GM12878 (cell line): ENCODE measurements around the gene GYPC.

ENCODE experiments used
- CBFB ChIP-seq: IDR thresholded peaks from 2 replicates; pipeline ENCODE4 v1.6.1; 2016; ENCODE audit warnings: antibody characterized with exemption, low read depth
- CHD2 ChIP-seq: IDR thresholded peaks from 2 replicates; pipeline ENCODE4 v1.6.1; 2011; ENCODE audit warnings: low read depth, low read length, improper control_type of control experiment, borderline replicate concordance
- CREB1 ChIP-seq: IDR thresholded peaks from 2 replicates; pipeline ENCODE4 v1.6.1; 2012; ENCODE audit warnings: low read depth, mild to moderate bottlenecking, inconsistent platforms
- EZH2 ChIP-seq: IDR thresholded peaks from 2 replicates; pipeline ENCODE4 v1.6.1; 2012; ENCODE audit warnings: low read depth, mild to moderate bottlenecking, control low read depth, inconsistent platforms, low read length, borderline replicate concordance; ENCODE audit not compliant: control insufficient read depth
- FOS ChIP-seq: IDR thresholded peaks from 3 replicates; pipeline ENCODE4 v1.6.1; 2011; ENCODE audit warnings: borderline replicate concordance; ENCODE audit not compliant: insufficient read length; ENCODE audit errors: extremely low read depth
- MYC ChIP-seq: IDR thresholded peaks from 2 replicates; pipeline ENCODE4 v1.6.1; 2011; ENCODE audit warnings: mild to moderate bottlenecking, low read length, moderate library complexity, inconsistent platforms; ENCODE audit not compliant: insufficient read depth, insufficient replicate concordance, insufficient read length, severe bottlenecking
- POLR2A ChIP-seq: IDR thresholded peaks from 2 replicates; pipeline ENCODE4 v1.6.1; 2011; ENCODE audit warnings: low read depth, mild to moderate bottlenecking, low read length
- POLR2AphosphoS5 ChIP-seq: IDR thresholded peaks from 2 replicates; pipeline ENCODE4 v1.6.1; 2011; ENCODE audit warnings: mild to moderate bottlenecking, low read length, inconsistent platforms
- SPI1 ChIP-seq: IDR thresholded peaks from 2 replicates; pipeline ENCODE4 v1.6.1; 2011; ENCODE audit warnings: low read depth, mild to moderate bottlenecking, low read length, moderate library complexity, borderline replicate concordance; ENCODE audit not compliant: insufficient read depth
- TAF1 ChIP-seq: IDR thresholded peaks from 2 replicates; pipeline ENCODE4 v1.6.1; 2011; ENCODE audit warnings: mild to moderate bottlenecking, low read depth, low read length, borderline replicate concordance
- TF ChIP-seq, protein P1 (sequence below), 3 experiments: IDR thresholded peaks in 2 of 3; conservative IDR thresholded peaks in 1 of 3; 2 replicates each; pipeline ENCODE4 v1.5.1; 2011; ENCODE audit warnings: low read depth in 3 of 3, low read length in 3 of 3, mild to moderate bottlenecking in 3 of 3, control low read depth in 2 of 3, moderate library complexity in 2 of 3, inconsistent platforms in 1 of 3, mixed read lengths in 1 of 3; ENCODE audit not compliant: control insufficient read depth in 2 of 3, insufficient read depth in 1 of 3; ENCODE audit errors: extremely low read depth in 1 of 3
- TF ChIP-seq, protein P2 (sequence below): IDR thresholded peaks from 2 replicates; pipeline ENCODE4 v1.6.1; 2012; ENCODE audit warnings: mild to moderate bottlenecking, low read depth, low read length
- TF ChIP-seq, protein P3 (sequence below): fragments of 450-650 bp; IDR thresholded peaks from 2 replicates; pipeline ENCODE4 v1.6.1; 2017; ENCODE audit warnings: mild to moderate bottlenecking, low read depth, inconsistent platforms; ENCODE audit not compliant: poor library complexity, severe bottlenecking

DNA sequence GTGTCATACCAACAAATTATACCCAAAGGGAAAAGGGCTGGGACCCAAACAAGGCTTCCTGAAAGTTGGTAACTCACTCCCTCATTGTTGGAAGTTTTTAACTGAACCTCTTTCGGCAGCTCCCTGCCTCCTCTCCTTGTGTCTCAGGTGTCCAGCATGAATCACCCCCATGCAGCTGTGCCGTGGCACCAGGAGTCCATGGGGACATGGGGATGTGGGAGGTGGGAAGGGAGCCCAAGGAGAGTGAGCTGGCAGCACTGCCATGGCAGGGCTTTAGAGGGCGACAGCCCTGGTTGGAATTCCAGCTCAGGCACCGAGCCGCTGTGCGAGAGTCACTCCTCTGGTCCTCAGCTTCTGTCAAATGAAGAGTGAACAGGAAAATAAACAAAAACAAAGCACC is 12.5 kb upstream of the GYPC start:
- TF ChIP-seq CREB1 = no peak
- TF ChIP-seq, protein P1, sequence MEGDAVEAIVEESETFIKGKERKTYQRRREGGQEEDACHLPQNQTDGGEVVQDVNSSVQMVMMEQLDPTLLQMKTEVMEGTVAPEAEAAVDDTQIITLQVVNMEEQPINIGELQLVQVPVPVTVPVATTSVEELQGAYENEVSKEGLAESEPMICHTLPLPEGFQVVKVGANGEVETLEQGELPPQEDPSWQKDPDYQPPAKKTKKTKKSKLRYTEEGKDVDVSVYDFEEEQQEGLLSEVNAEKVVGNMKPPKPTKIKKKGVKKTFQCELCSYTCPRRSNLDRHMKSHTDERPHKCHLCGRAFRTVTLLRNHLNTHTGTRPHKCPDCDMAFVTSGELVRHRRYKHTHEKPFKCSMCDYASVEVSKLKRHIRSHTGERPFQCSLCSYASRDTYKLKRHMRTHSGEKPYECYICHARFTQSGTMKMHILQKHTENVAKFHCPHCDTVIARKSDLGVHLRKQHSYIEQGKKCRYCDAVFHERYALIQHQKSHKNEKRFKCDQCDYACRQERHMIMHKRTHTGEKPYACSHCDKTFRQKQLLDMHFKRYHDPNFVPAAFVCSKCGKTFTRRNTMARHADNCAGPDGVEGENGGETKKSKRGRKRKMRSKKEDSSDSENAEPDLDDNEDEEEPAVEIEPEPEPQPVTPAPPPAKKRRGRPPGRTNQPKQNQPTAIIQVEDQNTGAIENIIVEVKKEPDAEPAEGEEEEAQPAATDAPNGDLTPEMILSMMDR (IDR thresholded peaks at IDR 0.05 in 2 of 3, conservative IDR thresholded peaks at IDR 0.05 in 1 of 3; ENCODE audit: control insufficient read depth in 2 of 3, extremely low read depth in 1 of 3, insufficient read depth in 1 of 3, low read depth in 3 of 3, low read length in 3 of 3) = no peak
- TF ChIP-seq, protein P2, sequence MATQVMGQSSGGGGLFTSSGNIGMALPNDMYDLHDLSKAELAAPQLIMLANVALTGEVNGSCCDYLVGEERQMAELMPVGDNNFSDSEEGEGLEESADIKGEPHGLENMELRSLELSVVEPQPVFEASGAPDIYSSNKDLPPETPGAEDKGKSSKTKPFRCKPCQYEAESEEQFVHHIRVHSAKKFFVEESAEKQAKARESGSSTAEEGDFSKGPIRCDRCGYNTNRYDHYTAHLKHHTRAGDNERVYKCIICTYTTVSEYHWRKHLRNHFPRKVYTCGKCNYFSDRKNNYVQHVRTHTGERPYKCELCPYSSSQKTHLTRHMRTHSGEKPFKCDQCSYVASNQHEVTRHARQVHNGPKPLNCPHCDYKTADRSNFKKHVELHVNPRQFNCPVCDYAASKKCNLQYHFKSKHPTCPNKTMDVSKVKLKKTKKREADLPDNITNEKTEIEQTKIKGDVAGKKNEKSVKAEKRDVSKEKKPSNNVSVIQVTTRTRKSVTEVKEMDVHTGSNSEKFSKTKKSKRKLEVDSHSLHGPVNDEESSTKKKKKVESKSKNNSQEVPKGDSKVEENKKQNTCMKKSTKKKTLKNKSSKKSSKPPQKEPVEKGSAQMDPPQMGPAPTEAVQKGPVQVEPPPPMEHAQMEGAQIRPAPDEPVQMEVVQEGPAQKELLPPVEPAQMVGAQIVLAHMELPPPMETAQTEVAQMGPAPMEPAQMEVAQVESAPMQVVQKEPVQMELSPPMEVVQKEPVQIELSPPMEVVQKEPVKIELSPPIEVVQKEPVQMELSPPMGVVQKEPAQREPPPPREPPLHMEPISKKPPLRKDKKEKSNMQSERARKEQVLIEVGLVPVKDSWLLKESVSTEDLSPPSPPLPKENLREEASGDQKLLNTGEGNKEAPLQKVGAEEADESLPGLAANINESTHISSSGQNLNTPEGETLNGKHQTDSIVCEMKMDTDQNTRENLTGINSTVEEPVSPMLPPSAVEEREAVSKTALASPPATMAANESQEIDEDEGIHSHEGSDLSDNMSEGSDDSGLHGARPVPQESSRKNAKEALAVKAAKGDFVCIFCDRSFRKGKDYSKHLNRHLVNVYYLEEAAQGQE = no peak
- no peak for TF ChIP-seq POLR2AphosphoS5
- no peak for TF ChIP-seq MYC
- TF ChIP-seq POLR2A = no peak
- no peak for TF ChIP-seq FOS
- no peak for TF ChIP-seq CHD2
- no peak for TF ChIP-seq SPI1
- TF ChIP-seq EZH2 = no peak
- TF ChIP-seq TAF1 = no peak
- TF ChIP-seq, protein P3, sequence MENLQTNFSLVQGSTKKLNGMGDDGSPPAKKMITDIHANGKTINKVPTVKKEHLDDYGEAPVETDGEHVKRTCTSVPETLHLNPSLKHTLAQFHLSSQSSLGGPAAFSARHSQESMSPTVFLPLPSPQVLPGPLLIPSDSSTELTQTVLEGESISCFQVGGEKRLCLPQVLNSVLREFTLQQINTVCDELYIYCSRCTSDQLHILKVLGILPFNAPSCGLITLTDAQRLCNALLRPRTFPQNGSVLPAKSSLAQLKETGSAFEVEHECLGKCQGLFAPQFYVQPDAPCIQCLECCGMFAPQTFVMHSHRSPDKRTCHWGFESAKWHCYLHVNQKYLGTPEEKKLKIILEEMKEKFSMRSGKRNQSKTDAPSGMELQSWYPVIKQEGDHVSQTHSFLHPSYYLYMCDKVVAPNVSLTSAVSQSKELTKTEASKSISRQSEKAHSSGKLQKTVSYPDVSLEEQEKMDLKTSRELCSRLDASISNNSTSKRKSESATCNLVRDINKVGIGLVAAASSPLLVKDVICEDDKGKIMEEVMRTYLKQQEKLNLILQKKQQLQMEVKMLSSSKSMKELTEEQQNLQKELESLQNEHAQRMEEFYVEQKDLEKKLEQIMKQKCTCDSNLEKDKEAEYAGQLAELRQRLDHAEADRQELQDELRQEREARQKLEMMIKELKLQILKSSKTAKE = no peak
- TF ChIP-seq CBFB = no peak
